Muscle layer of colon (tissue), 2 donors: ENCODE measurements around the gene DOCK1.

ENCODE experiments used
- H3K27ac ChIP-seq: one replicate; pipeline ENCODE4 v1.7.0; 2013; ENCODE audit warnings: low read depth, mild to moderate bottlenecking, low read length, moderate library complexity
- H3K27me3 ChIP-seq, 2 donors: one replicate each; pipeline ENCODE4 v1.7.0; 2013; ENCODE audit warnings: low read length in 2 of 2, mild to moderate bottlenecking in 2 of 2; ENCODE audit not compliant: insufficient read depth in 2 of 2, control insufficient read depth in 1 of 2
- H3K36me3 ChIP-seq: one replicate; pipeline ENCODE4 v1.7.0; 2013; ENCODE audit warnings: mild to moderate bottlenecking, low read length; ENCODE audit not compliant: insufficient read depth
- H3K4me1 ChIP-seq: one replicate; pipeline ENCODE4 v1.7.0; 2013; ENCODE audit warnings: mild to moderate bottlenecking, low read length; ENCODE audit not compliant: insufficient read depth
- H3K4me3 ChIP-seq, 2 donors: one replicate each; pipeline ENCODE4 v1.7.0; 2013; ENCODE audit warnings: low read length in 2 of 2, low read depth in 1 of 2, mild to moderate bottlenecking in 1 of 2, moderate library complexity in 1 of 2
- H3K9ac ChIP-seq: one replicate; pipeline ENCODE4 v1.7.0; 2013; ENCODE audit warnings: low read length
- H3K9me3 ChIP-seq: one replicate; pipeline ENCODE4 v1.7.0; 2013; ENCODE audit warnings: mild to moderate bottlenecking, low read length
- donor health status: abdominal sarcoma.
- donor health status: Adenocarcinoma of cecum.

DOCK1 gene

GRCh38 chr10:127250031-127250430, 344.8 kb downstream of the DOCK1 start:
- no peaks in the 10 kb centered on the region for H3K27me3 ChIP-seq
- H3K4me3 ChIP-seq, result no peak overlapping the region
- no peaks in the 10 kb centered on the region for H3K9me3 ChIP-seq
- H3K4me1 ChIP-seq, result no peaks in the 10 kb centered on the region
- no peak overlapping the region for H3K27ac ChIP-seq
- H3K36me3 ChIP-seq, result peaks cover 13% of the 10 kb centered on the region
- no peak overlapping the region for H3K9ac ChIP-seq

- H3K36me3 ChIP-seq, result peaks cover 10% of the 10 kb centered on the region
- H3K9me3 ChIP-seq, result no peaks in the 10 kb centered on the region
- no peaks in the 10 kb centered on the region for H3K27me3 ChIP-seq
- H3K4me1 ChIP-seq, result no peaks in the 10 kb centered on the region
- no peak overlapping the region for H3K27ac ChIP-seq
- no peak overlapping the region for H3K9ac ChIP-seq
- H3K4me3 ChIP-seq, result no peak overlapping the region
Observed at GRCh38 chr10:127252818-127253217, 347.6 kb downstream of the DOCK1 start.

GRCh38 chr10:127254276-127254675, 349.0 kb downstream of the DOCK1 start:
- Histone ChIP-seq H3K4me1 (no peaks in the 10 kb centered on the region), H3K27ac (no peak overlapping the region), H3K4me3 (no peak overlapping the region), H3K36me3 (peaks cover 16% of the 10 kb centered on the region), H3K9me3 (no peaks in the 10 kb centered on the region), H3K9ac (no peak overlapping the region), H3K27me3 (no peaks in the 10 kb centered on the region)

- Histone ChIP-seq H3K4me1 (no peaks in the 10 kb centered on the region), H3K9me3 (no peaks in the 10 kb centered on the region), H3K4me3 (no peak overlapping the region), H3K27me3 (no peaks in the 10 kb centered on the region), H3K27ac (no peak overlapping the region), H3K36me3 (peaks cover 7% of the 10 kb centered on the region), H3K9ac (no peak overlapping the region)
Observed at GRCh38 chr10:127257395-127257794, 352.2 kb downstream of the DOCK1 start.

GRCh38 chr10:127259347-127259746, 354.1 kb downstream of the DOCK1 start:
- Histone ChIP-seq H3K9ac (no peak overlapping the region), H3K4me1 (no peaks in the 10 kb centered on the region), H3K36me3 (peaks cover 7% of the 10 kb centered on the region), H3K27me3 (no peaks in the 10 kb centered on the region), H3K27ac (no peak overlapping the region), H3K4me3 (no peak overlapping the region), H3K9me3 (no peaks in the 10 kb centered on the region)

- Histone ChIP-seq H3K9ac (no peak overlapping the region), H3K4me1 (no peaks in the 10 kb centered on the region), H3K9me3 (no peaks in the 10 kb centered on the region), H3K4me3 (no peak overlapping the region), H3K27me3 (no peaks in the 10 kb centered on the region), H3K27ac (no peak overlapping the region), H3K36me3 (peaks cover 7% of the 10 kb centered on the region)
Observed at GRCh38 chr10:127262606-127263005, 357.4 kb downstream of the DOCK1 start.

GRCh38 chr10:127265288-127265687, 360.1 kb downstream of the DOCK1 start:
- Histone ChIP-seq H3K4me3 (no peak overlapping the region), H3K36me3 (no peaks in the 10 kb centered on the region), H3K9me3 (no peaks in the 10 kb centered on the region), H3K27me3 (no peaks in the 10 kb centered on the region), H3K27ac (no peak overlapping the region), H3K4me1 (no peaks in the 10 kb centered on the region), H3K9ac (no peak overlapping the region)

- Histone ChIP-seq H3K9ac (no peak overlapping the region), H3K27me3 (no peaks in the 10 kb centered on the region), H3K27ac (no peak overlapping the region), H3K4me1 (no peaks in the 10 kb centered on the region), H3K4me3 (no peak overlapping the region), H3K36me3 (no peaks in the 10 kb centered on the region), H3K9me3 (no peaks in the 10 kb centered on the region)
Observed at GRCh38 chr10:127266431-127266830, 361.2 kb downstream of the DOCK1 start.

GRCh38 chr10:127267442-127267841, 362.2 kb downstream of the DOCK1 start:
- Histone ChIP-seq H3K27ac (no peak overlapping the region), H3K36me3 (no peaks in the 10 kb centered on the region), H3K4me3 (no peak overlapping the region), H3K4me1 (no peaks in the 10 kb centered on the region), H3K9ac (no peak overlapping the region), H3K9me3 (no peaks in the 10 kb centered on the region), H3K27me3 (no peaks in the 10 kb centered on the region)

GRCh38 chr10:127272076-127272475, 366.8 kb downstream of the DOCK1 start:
- H3K9me3 ChIP-seq, result no peaks in the 10 kb centered on the region
- H3K27me3 ChIP-seq, result no peaks in the 10 kb centered on the region
- no peak overlapping the region for H3K9ac ChIP-seq
- no peaks in the 10 kb centered on the region for H3K36me3 ChIP-seq
- no peak overlapping the region for H3K4me3 ChIP-seq
- no peak overlapping the region for H3K27ac ChIP-seq
- H3K4me1 ChIP-seq, result no peaks in the 10 kb centered on the region

- H3K27ac ChIP-seq, result no peak overlapping the region
- no peak overlapping the region for H3K9ac ChIP-seq
- H3K9me3 ChIP-seq, result no peaks in the 10 kb centered on the region
- no peaks in the 10 kb centered on the region for H3K36me3 ChIP-seq
- H3K4me1 ChIP-seq, result no peaks in the 10 kb centered on the region
- no peaks in the 10 kb centered on the region for H3K27me3 ChIP-seq
- H3K4me3 ChIP-seq, result no peak overlapping the region
Observed at GRCh38 chr10:127275272-127275671, 370.0 kb downstream of the DOCK1 start.

GRCh38 chr10:127275793-127276450, 370.7 kb downstream of the DOCK1 start:
- Histone ChIP-seq H3K27me3 (no peaks in the 10 kb centered on the region), H3K9ac (no peak overlapping the region)

More at GRCh38 chr10:127275793-127276450, 370.7 kb downstream of the DOCK1 start:
- H3K9me3 ChIP-seq, result no peaks in the 10 kb centered on the region
- no peaks in the 10 kb centered on the region for H3K36me3 ChIP-seq
- no peak overlapping the region for H3K4me3 ChIP-seq
- H3K4me1 ChIP-seq, result no peaks in the 10 kb centered on the region
- no peak overlapping the region for H3K27ac ChIP-seq
